SK-N-SH (cell line): Measurements from ENCODE around the gene PRSS38.

Experiments used
- CTCF ChIP-seq: fragments of 200-600 bp; sonication (generic); IDR thresholded peaks from 2 replicates; pipeline ENCODE4 v1.6.1; 2017; ENCODE audit warnings: antibody characterized with exemption, mild to moderate bottlenecking, moderate library complexity
- EP300 ChIP-seq, 2 experiments: IDR thresholded peaks; 2 replicates each; pipeline versions ENCODE4 v1.4.0 to v1.6.1; 2012; ENCODE audit warnings: borderline replicate concordance in 1 of 2, low read depth in 1 of 2, low read length in 1 of 2
- EZH2phosphoT487 ChIP-seq: fragments of 200-600 bp; sonication (generic); IDR thresholded peaks from 2 replicates; pipeline ENCODE4 v1.6.1; 2017; ENCODE audit warnings: low read depth, mixed run types, mild to moderate bottlenecking, antibody characterized with exemption, moderate library complexity, borderline replicate concordance
- FOSL2 ChIP-seq: IDR thresholded peaks from 2 replicates; pipeline ENCODE4 v1.4.0; 2012; ENCODE audit warnings: low read depth, mild to moderate bottlenecking, moderate library complexity, borderline replicate concordance
- FOXM1 ChIP-seq: IDR thresholded peaks from 2 replicates; pipeline ENCODE4 v1.4.0; 2012; ENCODE audit warnings: low read depth, mild to moderate bottlenecking
- GATA2 ChIP-seq: sonication (generic); formaldehyde crosslinking; IDR thresholded peaks from 2 replicates; pipeline ENCODE4 v1.5.0; 2020; ENCODE audit warnings: mild to moderate bottlenecking, missing genetic modification reagents
- NFIC ChIP-seq: IDR thresholded peaks from 2 replicates; pipeline ENCODE4 v1.4.0; 2012; ENCODE audit warnings: borderline replicate concordance
- NRF1 ChIP-seq: IDR thresholded peaks from 2 replicates; pipeline ENCODE4 v1.6.1; 2012; ENCODE audit warnings: low read depth, mild to moderate bottlenecking, low read length
- RCOR1 ChIP-seq: fragments of 150-350 bp; IDR thresholded peaks from 2 replicates; pipeline ENCODE4 v1.6.1; 2017; ENCODE audit warnings: antibody characterized with exemption, low read length
- REST ChIP-seq: IDR thresholded peaks from 2 replicates; pipeline ENCODE4 v1.6.1; 2012; ENCODE audit warnings: mild to moderate bottlenecking, low read depth, low read length, moderate library complexity
- TAF1 ChIP-seq: IDR thresholded peaks from 2 replicates; pipeline ENCODE4 v1.6.1; 2012; ENCODE audit warnings: low read depth, mild to moderate bottlenecking, low read length, moderate library complexity, borderline replicate concordance
- USF1 ChIP-seq: IDR thresholded peaks from 2 replicates; pipeline ENCODE4 v1.4.0; 2012; ENCODE audit warnings: low read depth, borderline replicate concordance
- YY1 ChIP-seq: IDR thresholded peaks from 2 replicates; pipeline ENCODE4 v1.4.0; 2012; ENCODE audit warnings: low read depth, mild to moderate bottlenecking

GRCh38 chr1:227793948-227794816 lies 21.3 kb upstream of the PRSS38 start:
- no peak for TF ChIP-seq GATA2 (CRISPR knock-in tag)
- peak; percentile 77; the same call in 1 of the 2 replicates for TF ChIP-seq YY1
- TF ChIP-seq CTCF = no peak
- TF ChIP-seq TAF1 = peak; percentile 61; the same call in 1 of the 2 replicates
- TF ChIP-seq REST = peak; percentile 48; the same call in 1 of the 2 replicates
- peak in 1 of 2 experiments; percentile 88; a peak in 1 of 4 replicates for TF ChIP-seq EP300 (IDR thresholded peaks at IDR 0.05; ENCODE audit: borderline replicate concordance in 1 of 2, low read depth in 1 of 2, low read length in 1 of 2)
- TF ChIP-seq FOSL2 = no peak; the same call in 1 of the 2 replicates
- 0 out of 2 replicates have a peak, but pooled peaks have one; percentile 36 for TF ChIP-seq FOXM1
- TF ChIP-seq NRF1 = no peak
- TF ChIP-seq EZH2phosphoT487 = no peak
- TF ChIP-seq NFIC = peak; percentile 71
- no peak for TF ChIP-seq RCOR1
- TF ChIP-seq USF1 = no peak
